HUES64 (cell line): Measurements from ENCODE around the gene HHAT.
A peak's percentile ranks its signal among the peaks of the same experiment; 100 is the strongest.

Experiments used
- H3K27ac ChIP-seq: 2 replicates; pipeline ENCODE4 v1.7.0; 2013; ENCODE audit warnings: low read depth, low read length, inconsistent platforms
- H3K27me3 ChIP-seq: 2 replicates; pipeline ENCODE4 v1.6.1; 2013; ENCODE audit warnings: mild to moderate bottlenecking, low read length; ENCODE audit not compliant: insufficient read depth
- H3K36me3 ChIP-seq: 2 replicates; pipeline ENCODE4 v1.6.1; 2013; ENCODE audit warnings: mild to moderate bottlenecking, low read length; ENCODE audit not compliant: insufficient read depth
- H3K4me1 ChIP-seq: 2 replicates; pipeline ENCODE4 v1.6.1; 2013; ENCODE audit warnings: mild to moderate bottlenecking, low read length, moderate library complexity; ENCODE audit not compliant: insufficient read depth
- H3K4me3 ChIP-seq: 2 replicates; pipeline ENCODE4 v1.5.1; 2013; ENCODE audit warnings: mild to moderate bottlenecking, low read length, moderate library complexity
- H3K9ac ChIP-seq: 2 replicates; pipeline ENCODE4 v1.6.1; 2013; ENCODE audit warnings: mild to moderate bottlenecking, low read depth, low read length
- H3K9me3 ChIP-seq: 2 replicates; pipeline ENCODE4 v1.6.1; 2013; ENCODE audit warnings: low read depth, low read length; ENCODE audit not compliant: insufficient read depth
- WGBS: fragments of 150-250, 120-280 bp; methylation state at CpG from one replicate; pipeline ENCODE4 v1.1.7; 2013; ENCODE audit warnings: missing lambda C conversion rate; 5-methylcytosine and 5-hydroxymethylcytosine counted together

Gene HHAT

DNA sequence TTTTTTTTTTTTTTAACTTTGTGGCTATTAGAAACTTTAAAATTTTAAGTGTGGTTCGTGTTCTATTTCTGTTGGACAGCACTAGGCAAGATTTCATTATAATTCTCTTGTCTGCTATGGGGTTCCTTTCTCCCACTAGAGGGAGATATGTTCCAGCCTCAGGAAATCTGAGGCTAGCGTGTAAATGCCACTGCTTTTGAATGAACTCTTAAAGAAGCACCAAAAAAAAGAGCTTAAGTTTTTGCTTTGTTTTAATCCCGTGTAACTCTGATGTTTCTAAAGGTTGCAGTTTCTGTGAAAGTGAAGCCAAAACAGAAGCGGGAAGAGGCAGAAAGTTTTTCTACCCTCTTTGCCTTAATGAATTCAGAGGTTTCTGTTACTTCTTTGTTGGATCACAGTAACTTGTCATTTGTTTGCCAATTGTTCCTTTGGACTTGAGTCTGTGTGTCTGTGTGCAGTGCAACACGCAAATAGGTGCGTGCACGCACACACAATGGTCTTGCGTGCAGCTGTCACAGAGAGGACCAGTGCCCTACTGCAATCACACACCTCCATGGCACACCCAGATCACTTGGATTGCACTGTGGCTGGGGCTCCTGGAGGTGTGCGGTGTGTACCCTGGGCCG, 32.3 kb downstream of the HHAT start:
- H3K4me3 ChIP-seq = no peak overlapping the region
- WGBS = 63% methylated on average over 10 of the region's 10 CpGs
- no peaks in the 10 kb centered on the region for H3K9me3 ChIP-seq
- H3K4me1 ChIP-seq = peaks cover 25% of the 10 kb centered on the region
- no peaks in the 10 kb centered on the region for H3K27me3 ChIP-seq
- H3K9ac ChIP-seq = no peak overlapping the region
- H3K27ac ChIP-seq = no peak overlapping the region
- H3K36me3 ChIP-seq = no peaks in the 10 kb centered on the region

DNA sequence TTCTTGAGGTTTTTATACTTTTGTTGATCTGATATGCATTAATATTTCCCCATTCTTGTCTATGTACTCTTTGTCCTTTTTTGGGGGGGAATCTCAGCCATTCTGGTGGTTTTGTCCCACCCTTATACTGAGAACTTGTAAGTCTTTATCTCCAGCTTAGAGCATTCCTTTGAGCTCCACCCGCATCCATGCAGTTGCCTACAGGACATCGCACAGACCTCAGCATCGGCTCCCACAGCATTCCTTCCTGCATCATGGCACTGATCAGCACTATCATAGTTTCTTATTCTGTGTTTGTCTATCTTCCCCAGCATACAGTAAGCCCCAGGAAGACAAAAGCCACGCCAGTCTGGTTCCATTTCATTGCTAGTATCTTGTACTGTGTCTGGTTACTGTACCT, 33.0 kb downstream of the HHAT start:
- H3K4me1 ChIP-seq = peaks cover 28% of the 10 kb centered on the region
- 94% methylated on average over 4 of the region's 4 CpGs for WGBS

DNA sequence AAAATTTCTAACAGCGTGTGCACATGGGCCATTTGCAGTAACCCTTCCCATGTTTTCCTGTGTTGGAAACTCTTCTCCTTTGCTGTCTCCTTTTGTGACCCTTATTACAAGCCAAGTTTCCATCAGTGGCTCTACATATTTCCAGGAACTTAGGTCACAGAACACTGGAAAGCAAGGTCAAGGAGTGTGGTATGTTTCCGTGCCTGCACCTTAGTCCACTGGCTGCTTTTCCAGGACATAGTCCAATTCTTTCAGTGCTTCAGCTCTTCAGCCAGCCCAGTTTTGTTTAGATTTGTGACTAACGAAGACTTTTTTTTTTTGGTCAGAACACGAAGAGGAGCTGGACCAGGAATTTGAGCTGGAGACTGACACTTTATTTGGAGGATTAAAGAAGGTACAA, 33.8 kb downstream of the HHAT start:
- Histone ChIP-seq H3K4me3 (no peak overlapping the region), H3K36me3 (no peaks in the 10 kb centered on the region), H3K9me3 (no peaks in the 10 kb centered on the region), H3K27me3 (no peaks in the 10 kb centered on the region), H3K4me1 (peaks cover 37% of the 10 kb centered on the region), H3K27ac (no peak overlapping the region), H3K9ac (no peak overlapping the region)
- 94% methylated on average over 4 of the region's 4 CpGs for WGBS

More for the DNA sequence above, 33.0 kb downstream of the HHAT start:
- H3K36me3 ChIP-seq = no peaks in the 10 kb centered on the region
- H3K27ac ChIP-seq = no peak overlapping the region
- no peaks in the 10 kb centered on the region for H3K27me3 ChIP-seq
- H3K9ac ChIP-seq = no peak overlapping the region
- H3K9me3 ChIP-seq = no peaks in the 10 kb centered on the region
- no peak overlapping the region for H3K4me3 ChIP-seq

DNA sequence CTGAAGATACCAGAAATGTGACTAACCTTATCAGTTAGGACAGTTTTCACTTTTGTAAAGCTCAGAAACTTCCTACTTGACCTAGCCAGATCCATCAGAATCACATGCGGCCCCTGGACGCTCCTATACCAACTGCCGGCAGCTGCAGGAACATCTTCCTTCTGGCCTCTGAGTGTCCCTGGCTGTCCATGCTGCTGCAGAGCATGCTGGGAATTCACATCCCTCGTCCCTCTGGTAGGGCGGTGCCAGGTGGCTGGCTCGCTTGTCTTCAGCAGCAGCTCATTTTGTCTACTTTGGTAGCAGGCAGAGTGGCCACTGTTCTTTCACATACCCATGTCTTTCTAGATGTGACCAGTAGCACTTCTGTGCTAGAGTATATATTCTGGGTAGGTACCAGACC, 34.4 kb downstream of the HHAT start:
- Histone ChIP-seq H3K9me3 (no peaks in the 10 kb centered on the region), H3K4me1 (peaks cover 34% of the 10 kb centered on the region), H3K27me3 (no peaks in the 10 kb centered on the region), H3K27ac (no peak overlapping the region), H3K9ac (no peak overlapping the region), H3K4me3 (no peak overlapping the region), H3K36me3 (no peaks in the 10 kb centered on the region)
- 93% methylated on average over 6 of the region's 6 CpGs for WGBS

DNA sequence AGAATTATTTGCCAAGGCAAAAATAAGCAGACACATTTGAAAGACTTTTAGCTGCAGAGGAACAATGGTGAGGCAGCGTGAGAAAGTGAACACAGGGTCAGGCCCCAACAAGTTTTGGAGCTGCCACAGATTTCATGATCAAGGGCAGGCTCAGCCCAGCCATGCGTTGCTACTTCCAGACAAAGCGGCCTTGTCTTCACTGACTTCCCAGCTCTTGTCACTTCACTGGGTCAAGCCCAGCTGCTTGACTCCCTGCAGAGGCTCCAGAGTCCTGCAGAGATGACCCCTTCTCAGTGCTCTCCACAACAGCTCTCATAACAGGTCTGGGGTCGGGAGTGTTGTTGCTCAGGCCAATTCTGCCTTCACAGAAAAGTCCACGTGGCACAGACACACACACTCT, 35.8 kb downstream of the HHAT start:
- Histone ChIP-seq H3K9me3 (no peaks in the 10 kb centered on the region), H3K27me3 (no peaks in the 10 kb centered on the region), H3K36me3 (no peaks in the 10 kb centered on the region), H3K4me1 (peaks cover 27% of the 10 kb centered on the region), H3K9ac (no peak overlapping the region), H3K27ac (no peak overlapping the region), H3K4me3 (no peak overlapping the region)
- 84% methylated on average over 5 of the region's 5 CpGs for WGBS

DNA sequence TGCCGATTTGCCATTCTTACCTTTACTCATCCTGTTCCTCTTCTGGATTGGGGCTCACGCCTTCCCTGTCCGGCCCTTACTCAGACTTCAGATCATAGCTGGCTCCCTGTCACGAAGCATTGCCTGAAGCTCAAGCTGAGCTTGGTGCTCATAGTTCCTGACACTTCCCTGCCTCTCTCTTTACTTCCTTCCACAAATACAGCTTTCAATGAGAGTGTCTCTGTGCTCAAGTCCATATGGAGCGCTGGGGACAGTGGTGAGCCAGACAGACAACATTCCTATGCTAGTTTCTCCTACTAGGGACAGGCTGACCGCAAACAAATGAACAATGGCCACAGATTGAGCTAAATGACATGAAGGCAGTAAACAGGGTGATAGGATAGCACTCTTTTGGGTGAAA, 38.1 kb downstream of the HHAT start:
- Histone ChIP-seq H3K9me3 (no peaks in the 10 kb centered on the region), H3K27me3 (no peaks in the 10 kb centered on the region; the same call in 1 of the 2 replicates), H3K27ac (no peak overlapping the region), H3K36me3 (no peaks in the 10 kb centered on the region), H3K4me1 (peaks cover 23% of the 10 kb centered on the region), H3K9ac (no peak overlapping the region), H3K4me3 (no peak overlapping the region)
- 86% methylated on average over 6 of the region's 6 CpGs for WGBS

DNA sequence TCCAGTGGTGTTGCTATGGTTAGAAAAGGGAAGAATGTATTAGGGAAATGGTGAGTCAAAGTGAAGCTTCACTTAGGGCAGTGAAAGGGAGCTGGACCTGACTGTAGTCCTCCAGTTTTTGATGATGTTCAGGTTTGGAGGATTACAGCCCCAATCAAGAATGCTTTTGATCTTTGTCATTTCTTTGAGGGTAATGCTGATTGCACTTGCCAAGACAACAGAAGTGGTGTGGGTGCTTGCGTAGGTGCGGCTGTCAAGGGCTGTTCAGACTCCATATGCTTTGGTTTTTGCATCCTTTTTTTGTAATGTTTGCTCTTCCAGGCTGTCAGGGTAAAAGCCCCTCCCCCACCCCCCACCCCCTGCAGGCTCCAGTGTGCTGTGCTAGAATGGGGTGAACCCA, 38.9 kb downstream of the HHAT start:
- WGBS = 83% methylated on average over 2 of the region's 2 CpGs
- H3K4me3 ChIP-seq = no peak overlapping the region
- no peaks in the 10 kb centered on the region for H3K36me3 ChIP-seq
- H3K27ac ChIP-seq = no peak overlapping the region
- no peaks in the 10 kb centered on the region; the same call in 1 of the 2 replicates for H3K27me3 ChIP-seq
- H3K9ac ChIP-seq = no peak overlapping the region
- peaks cover 31% of the 10 kb centered on the region for H3K4me1 ChIP-seq
- no peaks in the 10 kb centered on the region for H3K9me3 ChIP-seq

DNA sequence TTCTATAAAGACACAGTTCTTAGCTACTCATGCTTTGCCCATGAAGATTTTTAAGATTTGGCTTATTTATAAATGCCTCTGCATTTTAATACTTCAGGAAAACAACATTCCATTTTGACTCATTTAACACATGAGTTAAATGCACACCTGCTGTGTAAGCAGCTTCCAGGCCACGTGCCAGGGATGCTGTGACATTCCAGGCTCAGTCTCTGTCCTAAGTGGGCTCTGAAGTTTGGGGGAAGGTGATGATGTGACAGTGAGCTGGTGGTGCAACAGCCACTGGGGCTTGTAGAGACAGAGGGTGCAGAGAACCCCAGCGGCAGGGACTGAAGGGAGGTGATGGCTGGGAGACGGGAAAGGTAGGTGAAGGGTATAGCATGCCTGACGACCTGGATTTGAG, 40.7 kb downstream of the HHAT start:
- H3K9ac ChIP-seq = no peak overlapping the region
- peaks cover 42% of the 10 kb centered on the region for H3K4me1 ChIP-seq
- H3K4me3 ChIP-seq = no peak overlapping the region
- WGBS = 50% methylated on average over 4 of the region's 4 CpGs
- no peaks in the 10 kb centered on the region for H3K9me3 ChIP-seq
- H3K27ac ChIP-seq = no peak overlapping the region
- H3K27me3 ChIP-seq = no peaks in the 10 kb centered on the region; the same call in 1 of the 2 replicates
- no peaks in the 10 kb centered on the region for H3K36me3 ChIP-seq

DNA sequence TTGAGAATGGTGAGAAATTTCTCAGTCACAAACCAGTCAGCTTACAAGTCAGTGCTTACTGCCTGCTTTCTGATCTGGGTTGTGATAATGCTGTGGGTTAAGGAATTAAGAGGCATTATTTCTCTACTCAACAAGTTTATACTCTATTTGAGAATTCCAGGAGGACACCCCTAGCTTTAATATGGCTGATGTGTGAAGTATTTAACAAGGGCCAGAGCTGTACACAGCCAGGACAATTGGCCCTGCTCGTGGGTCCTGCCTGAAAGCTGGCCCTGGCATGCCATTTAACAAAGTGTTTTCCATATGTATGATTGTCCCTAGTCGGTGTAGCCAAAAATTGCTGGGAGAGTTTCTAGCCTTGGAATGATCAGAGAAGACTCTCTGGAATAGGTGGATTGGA, 43.2 kb downstream of the HHAT start:
- H3K9me3 ChIP-seq = no peaks in the 10 kb centered on the region
- H3K27ac ChIP-seq = no peak overlapping the region
- no peaks in the 10 kb centered on the region for H3K36me3 ChIP-seq
- no peak overlapping the region for H3K9ac ChIP-seq
- no peak overlapping the region for H3K4me3 ChIP-seq
- WGBS = 63% methylated on average over 2 of the region's 2 CpGs
- H3K4me1 ChIP-seq = peaks cover 43% of the 10 kb centered on the region
- H3K27me3 ChIP-seq = no peaks in the 10 kb centered on the region; the same call in 1 of the 2 replicates

DNA sequence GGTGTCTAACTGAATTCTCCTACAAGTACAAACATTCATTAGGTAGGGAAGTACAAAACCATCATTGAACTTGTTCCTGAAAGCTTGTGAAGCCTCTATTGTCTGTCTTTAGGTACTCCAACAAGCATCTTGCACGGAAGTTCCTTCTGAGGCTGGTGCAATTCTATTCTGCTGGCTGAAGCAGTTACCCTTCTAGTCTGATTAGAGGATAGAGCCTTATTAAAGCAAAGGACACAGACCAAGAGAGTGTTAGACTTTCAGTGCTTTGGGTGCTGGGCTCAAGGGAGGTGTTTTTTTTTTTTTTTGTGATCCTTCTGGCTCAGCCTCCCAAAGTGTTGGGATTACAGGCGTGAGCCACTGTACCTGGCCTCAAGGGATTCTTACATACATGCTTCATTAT, 43.8 kb downstream of the HHAT start:
- Histone ChIP-seq H3K27me3 (no peaks in the 10 kb centered on the region; the same call in 1 of the 2 replicates), H3K9me3 (no peaks in the 10 kb centered on the region), H3K27ac (no peak overlapping the region), H3K9ac (no peak overlapping the region), H3K4me3 (no peak overlapping the region), H3K36me3 (no peaks in the 10 kb centered on the region), H3K4me1 (peaks cover 38% of the 10 kb centered on the region)
- 70% methylated on average over 2 of the region's 2 CpGs for WGBS

DNA sequence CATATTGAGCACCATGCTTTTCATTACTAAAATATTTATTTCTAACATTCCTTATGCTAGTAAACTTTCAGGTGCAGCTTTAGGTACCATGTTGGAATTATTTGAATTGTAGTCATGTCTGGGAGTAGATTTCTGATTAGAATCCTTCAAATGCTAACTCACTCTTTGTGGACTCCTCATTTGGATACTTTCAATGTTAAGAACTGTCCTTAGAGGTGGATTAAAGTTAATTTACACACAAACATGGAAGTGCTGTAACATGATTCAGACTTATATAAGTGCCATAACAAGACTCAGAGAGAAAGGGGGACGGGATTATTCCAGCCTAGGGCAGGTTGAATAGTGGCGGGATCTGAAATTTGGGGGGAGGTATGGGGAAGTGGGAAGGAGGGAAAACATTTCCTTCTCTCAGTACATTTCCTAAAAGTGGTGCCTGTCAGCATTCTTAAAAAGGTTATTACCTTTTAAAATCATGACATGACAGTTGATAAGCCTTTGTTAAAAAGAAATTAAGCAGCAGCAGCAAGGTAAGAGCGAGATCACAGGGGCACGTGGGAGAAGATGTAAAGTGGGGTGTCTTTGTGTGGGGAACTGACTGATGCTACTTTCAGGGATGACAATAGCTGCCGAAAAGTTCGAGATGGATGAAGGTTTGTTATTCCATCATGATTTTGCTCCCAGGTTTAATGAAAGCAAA, 44.4 kb downstream of the HHAT start:
- H3K27ac ChIP-seq = peak overlapping the region; percentile 68; the same call in 1 of the 2 replicates
- peaks cover 36% of the 10 kb centered on the region for H3K4me1 ChIP-seq
- WGBS = 63% methylated on average over 6 of the region's 6 CpGs
- no peak overlapping the region for H3K9ac ChIP-seq
- H3K27me3 ChIP-seq = no peaks in the 10 kb centered on the region; the same call in 1 of the 2 replicates
- no peaks in the 10 kb centered on the region for H3K36me3 ChIP-seq
- H3K4me3 ChIP-seq = no peak overlapping the region; the same call in 1 of the 2 replicates
- H3K9me3 ChIP-seq = no peaks in the 10 kb centered on the region
